Adrenal gland (tissue), 5 donors: ENCODE results near the gene TUBD1.

Source experiments
- POLR2A ChIP-seq, 2 donors: fragments of 450-650 bp; IDR thresholded peaks; one replicate each; pipeline ENCODE4 v1.6.1; 2017; ENCODE audit warnings: antibody characterized with exemption in 2 of 2, mild to moderate bottlenecking in 2 of 2, moderate library complexity in 1 of 2
- TF ChIP-seq, protein P1 (sequence below), 6 experiments: fragments of 450-650 bp in 4 of 6; fragments of 200-600 bp in 2 of 6; sonication (generic) in 1 of 6; IDR thresholded peaks; 1 replicate in 5 of 6; 2 replicates in 1 of 6; pipeline versions ENCODE4 v1.5.1 to v1.8.0; 2016 to 2021; ENCODE audit warnings: antibody characterized with exemption in 6 of 6, mild to moderate bottlenecking in 2 of 6, moderate library complexity in 1 of 6
- donor health status: DM: no; HTN: no; CAD: no.

DNA sequence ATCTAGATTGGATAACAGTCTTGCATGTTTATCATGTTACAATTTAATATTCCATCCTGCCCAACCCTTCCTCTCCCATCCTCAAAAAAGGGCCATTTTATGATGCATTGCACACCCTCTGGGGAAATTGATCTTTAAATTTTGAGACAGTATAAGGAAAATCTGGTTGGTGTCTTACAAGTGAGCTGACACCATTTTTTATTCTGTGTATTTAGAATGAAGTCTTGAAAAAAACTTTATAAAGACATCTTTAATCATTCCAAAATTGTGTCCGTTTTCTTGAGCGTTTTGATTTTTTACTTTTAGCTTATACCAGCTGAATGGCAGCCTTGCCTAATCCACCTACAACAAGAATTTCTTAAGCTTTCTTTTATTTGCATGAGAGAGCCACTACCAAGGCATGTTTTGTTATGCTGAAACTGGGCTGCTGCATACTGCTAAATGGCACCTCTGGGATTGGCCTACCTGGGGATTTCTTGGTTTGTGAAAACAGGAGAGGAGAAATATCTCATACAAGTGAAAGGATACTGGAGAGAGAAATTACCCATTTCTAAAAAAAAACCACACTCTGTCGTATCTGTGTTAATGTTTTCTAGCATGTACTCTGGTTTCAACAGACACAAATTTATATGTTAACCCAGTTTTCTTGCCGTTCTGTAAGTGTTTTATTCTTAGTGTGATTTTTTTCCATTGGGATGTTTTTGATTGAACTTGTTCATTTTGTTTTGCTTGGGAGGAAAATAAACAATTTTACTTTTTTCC lies 52.2 kb downstream of the TUBD1 start:
- TF ChIP-seq, protein P1, sequence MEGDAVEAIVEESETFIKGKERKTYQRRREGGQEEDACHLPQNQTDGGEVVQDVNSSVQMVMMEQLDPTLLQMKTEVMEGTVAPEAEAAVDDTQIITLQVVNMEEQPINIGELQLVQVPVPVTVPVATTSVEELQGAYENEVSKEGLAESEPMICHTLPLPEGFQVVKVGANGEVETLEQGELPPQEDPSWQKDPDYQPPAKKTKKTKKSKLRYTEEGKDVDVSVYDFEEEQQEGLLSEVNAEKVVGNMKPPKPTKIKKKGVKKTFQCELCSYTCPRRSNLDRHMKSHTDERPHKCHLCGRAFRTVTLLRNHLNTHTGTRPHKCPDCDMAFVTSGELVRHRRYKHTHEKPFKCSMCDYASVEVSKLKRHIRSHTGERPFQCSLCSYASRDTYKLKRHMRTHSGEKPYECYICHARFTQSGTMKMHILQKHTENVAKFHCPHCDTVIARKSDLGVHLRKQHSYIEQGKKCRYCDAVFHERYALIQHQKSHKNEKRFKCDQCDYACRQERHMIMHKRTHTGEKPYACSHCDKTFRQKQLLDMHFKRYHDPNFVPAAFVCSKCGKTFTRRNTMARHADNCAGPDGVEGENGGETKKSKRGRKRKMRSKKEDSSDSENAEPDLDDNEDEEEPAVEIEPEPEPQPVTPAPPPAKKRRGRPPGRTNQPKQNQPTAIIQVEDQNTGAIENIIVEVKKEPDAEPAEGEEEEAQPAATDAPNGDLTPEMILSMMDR (IDR thresholded peaks at IDR 0.05): no peak
- TF ChIP-seq POLR2A (IDR thresholded peaks at IDR 0.05): no peak
